ENCODE measurements around the gene PLAC8L1.
"Not testable (repeated sequence)": the region's sequence is repeated elsewhere in the genome, so short reads cannot be mapped to it uniquely, and the experiment has no call there.

PLAC8L1 gene

DNA sequence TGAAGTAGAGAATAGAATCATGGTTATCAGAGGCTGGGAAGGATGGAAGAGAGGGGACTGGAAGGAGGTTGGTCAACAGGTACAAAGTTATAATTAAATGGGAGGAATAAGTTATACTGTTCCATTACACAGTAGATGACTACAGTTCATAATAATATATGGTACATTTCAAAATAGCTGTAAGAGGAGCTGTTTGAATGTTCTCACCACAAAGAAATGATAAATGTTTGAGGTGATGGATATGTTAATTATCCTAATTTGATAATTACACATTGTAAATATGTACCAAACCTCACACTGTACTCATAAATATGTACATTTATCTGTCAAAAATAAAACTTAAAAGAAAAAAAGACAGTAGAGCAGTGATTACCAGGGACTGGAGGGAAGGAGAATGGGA lies 12.9 kb upstream of the PLAC8L1 start:
- DNase-seq (ENCODE audit: low read depth) = no peak
- H3K4me3 ChIP-seq (ENCODE audit: low read length) = no peak overlapping the region
- TF ChIP-seq, protein P1, sequence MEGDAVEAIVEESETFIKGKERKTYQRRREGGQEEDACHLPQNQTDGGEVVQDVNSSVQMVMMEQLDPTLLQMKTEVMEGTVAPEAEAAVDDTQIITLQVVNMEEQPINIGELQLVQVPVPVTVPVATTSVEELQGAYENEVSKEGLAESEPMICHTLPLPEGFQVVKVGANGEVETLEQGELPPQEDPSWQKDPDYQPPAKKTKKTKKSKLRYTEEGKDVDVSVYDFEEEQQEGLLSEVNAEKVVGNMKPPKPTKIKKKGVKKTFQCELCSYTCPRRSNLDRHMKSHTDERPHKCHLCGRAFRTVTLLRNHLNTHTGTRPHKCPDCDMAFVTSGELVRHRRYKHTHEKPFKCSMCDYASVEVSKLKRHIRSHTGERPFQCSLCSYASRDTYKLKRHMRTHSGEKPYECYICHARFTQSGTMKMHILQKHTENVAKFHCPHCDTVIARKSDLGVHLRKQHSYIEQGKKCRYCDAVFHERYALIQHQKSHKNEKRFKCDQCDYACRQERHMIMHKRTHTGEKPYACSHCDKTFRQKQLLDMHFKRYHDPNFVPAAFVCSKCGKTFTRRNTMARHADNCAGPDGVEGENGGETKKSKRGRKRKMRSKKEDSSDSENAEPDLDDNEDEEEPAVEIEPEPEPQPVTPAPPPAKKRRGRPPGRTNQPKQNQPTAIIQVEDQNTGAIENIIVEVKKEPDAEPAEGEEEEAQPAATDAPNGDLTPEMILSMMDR (IDR thresholded peaks at IDR 0.05; ENCODE audit: insufficient read depth, low read depth, low read length, missing control alignments) = no peak

DNA sequence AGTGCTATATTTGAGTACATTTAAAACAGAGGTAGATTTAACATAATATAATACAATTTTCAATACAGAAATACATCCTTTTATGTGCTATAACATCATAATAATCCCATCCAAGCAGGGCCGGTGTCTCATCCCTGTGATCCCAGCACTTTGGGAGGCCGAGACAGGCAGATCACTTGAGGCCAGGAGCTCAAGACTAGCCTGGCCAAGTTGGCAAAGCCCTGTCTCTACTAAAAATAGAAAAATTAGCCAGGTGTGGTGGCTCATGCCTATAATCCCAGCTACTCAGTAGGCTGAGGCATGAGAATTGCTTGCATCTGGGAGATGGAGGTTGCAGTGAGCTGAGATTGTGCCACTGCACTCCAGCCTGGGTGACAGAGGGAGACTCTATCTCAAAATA lies 11.8 kb upstream of the PLAC8L1 start:
- DNase-seq (ENCODE audit: low read depth); H3K4me3 ChIP-seq (ENCODE audit: low read length): not testable (repeated sequence)

DNA sequence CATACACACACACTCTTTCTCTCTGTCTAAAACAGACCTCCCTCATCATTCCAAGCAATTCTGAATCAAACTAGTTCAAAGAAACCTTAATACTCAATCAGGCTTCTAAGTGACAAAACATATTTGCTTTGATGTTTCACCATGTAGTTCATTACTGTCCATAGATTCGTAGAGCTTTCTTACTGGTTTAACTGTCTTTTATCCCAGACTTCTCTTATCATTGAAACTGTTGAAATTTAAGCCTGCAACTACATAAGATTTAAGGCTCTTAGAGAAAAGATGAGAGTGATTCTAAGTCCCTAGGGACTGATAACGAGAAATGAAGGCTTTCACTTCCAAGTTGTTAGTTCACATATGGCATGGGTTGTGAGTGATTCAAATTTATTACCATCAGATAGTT lies 11.0 kb upstream of the PLAC8L1 start:
- TF ChIP-seq, protein P1 (IDR thresholded peaks at IDR 0.05; ENCODE audit: insufficient read depth, low read depth, low read length, missing control alignments) = no peak

DNA sequence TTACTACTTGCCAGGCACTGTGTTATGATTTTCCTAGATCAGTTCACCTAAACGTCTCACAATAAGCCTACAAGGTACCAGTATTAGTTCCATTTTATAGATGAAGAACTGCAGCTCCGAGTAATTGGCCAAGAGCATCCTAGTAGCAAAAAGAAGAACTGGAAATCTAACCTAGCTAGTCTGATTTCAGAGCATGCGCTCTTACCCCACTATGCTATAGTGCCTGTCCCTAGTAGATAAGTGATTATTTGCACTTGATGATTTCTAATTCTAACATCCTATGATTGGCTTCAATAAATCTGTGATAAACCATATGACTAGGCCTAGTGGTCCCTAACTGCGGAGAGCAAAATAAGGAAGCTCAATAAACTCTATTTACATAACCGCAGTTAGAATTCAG lies 7.1 kb upstream of the PLAC8L1 start:
- DNase-seq (ENCODE audit: low read depth) = no peak
- TF ChIP-seq, protein P1 (IDR thresholded peaks at IDR 0.05; ENCODE audit: insufficient read depth, low read depth, low read length, missing control alignments) = no peak
- no peak overlapping the region for H3K4me3 ChIP-seq (ENCODE audit: low read length)

More for the DNA sequence above, 11.0 kb upstream of the PLAC8L1 start:
- no peak overlapping the region for H3K4me3 ChIP-seq (ENCODE audit: low read length)
- DNase-seq (ENCODE audit: low read depth) = no peak

DNA sequence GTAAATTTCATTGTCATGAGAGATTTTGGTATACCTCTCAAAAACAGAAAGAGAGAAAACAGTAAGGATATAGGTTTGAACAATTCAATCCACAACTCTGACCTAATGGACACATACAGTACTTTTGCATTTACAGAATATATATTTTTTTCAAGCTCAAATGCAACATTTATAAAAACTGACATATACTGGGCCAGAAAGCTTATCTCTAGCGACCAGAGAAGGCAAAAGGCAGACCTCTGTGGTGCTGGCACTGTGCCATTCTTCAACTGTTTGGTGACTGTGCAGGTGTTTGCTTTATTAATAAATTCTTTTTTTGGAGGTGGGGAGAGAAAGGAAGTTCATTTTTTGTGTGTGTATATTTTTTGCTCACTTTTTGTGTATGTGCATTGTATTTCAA lies 6.0 kb upstream of the PLAC8L1 start:
- no peak overlapping the region for H3K4me3 ChIP-seq (ENCODE audit: low read length)
- no peak for DNase-seq (ENCODE audit: low read depth)
- TF ChIP-seq, protein P1 (IDR thresholded peaks at IDR 0.05; ENCODE audit: insufficient read depth, low read depth, low read length, missing control alignments) = no peak

DNA sequence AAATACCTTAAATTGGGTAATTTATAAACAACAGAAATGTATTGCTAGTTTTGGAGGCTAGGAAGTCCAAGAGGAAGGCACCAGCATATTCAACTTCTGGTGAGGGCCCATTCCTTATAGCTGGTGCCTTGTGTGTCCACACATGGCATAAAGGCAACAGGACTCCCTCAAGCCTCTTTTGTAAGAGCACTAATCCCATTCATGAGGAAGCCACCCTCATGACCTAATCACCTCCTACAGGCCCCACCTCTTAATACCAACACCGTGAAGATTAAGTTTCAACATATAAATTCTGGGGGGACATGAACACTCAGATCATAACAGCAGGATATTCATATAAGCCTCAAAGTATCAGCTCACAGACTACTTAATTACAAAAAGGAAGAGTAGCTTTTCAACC lies 4.0 kb upstream of the PLAC8L1 start:
- TF ChIP-seq, protein P1 (IDR thresholded peaks at IDR 0.05; ENCODE audit: insufficient read depth, low read depth, low read length, missing control alignments) = no peak
- no peak for DNase-seq (ENCODE audit: low read depth)
- no peak overlapping the region for H3K4me3 ChIP-seq (ENCODE audit: low read length)

DNA sequence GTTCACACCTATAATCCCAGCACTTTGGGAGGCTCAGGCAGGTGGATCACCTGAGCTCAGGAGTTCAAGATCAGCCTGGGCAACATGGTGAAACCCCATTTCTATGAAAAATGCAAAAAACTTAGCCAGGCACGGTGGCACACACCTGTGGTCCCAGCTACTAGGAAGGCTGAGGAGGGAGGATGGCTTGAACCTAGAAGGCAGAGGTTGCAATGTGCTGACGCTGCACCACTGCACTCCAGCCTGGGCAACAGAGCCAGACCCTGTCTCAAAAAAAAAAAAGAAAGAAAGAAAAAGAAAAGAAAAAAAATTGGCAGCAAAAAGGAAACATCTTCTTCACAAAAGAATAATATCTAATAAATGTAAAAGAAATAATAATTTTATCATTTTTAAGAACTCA lies 3.5 kb upstream of the PLAC8L1 start:
- H3K4me3 ChIP-seq (ENCODE audit: low read length); DNase-seq (ENCODE audit: low read depth): not testable (repeated sequence)

DNA sequence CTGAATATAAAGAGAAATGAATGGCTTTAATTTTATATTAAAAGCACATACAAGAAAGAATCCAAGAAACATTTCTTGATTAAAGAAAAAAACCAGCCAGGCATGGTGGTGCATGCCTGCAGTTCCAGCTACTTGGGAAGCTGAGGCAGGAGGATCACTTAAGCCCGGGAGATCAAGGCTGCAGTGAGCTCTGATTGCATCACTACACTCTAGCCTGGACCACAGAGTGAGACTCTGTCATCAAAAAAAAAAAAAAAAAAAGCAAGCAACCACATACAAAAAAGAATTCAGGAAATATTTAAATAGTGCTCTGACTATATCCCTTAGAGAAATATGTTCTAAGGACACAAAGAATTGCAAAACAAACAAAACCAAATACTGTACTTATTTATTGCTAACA lies 2.5 kb upstream of the PLAC8L1 start:
- DNase-seq (ENCODE audit: low read depth) = no peak
- TF ChIP-seq, protein P1 (IDR thresholded peaks at IDR 0.05; ENCODE audit: insufficient read depth, low read depth, low read length, missing control alignments) = no peak
- no peak overlapping the region for H3K4me3 ChIP-seq (ENCODE audit: low read length)
